HL-60/S4 treated with phorbol 12-myristate 13-acetate at 8.2 ng/mL for 4 days and 3 days (cell line): ENCODE measurements around the gene PSMB5.

Experiments
- in situ Hi-C: fragments of 300-500 bp; cut with MboI; formaldehyde crosslinking; loops from 2 replicates; pipeline ENCODE4 v1.15.0; 2022; ENCODE audit warnings: low sequenced_read_pairs

The PSMB5 gene

DNA sequence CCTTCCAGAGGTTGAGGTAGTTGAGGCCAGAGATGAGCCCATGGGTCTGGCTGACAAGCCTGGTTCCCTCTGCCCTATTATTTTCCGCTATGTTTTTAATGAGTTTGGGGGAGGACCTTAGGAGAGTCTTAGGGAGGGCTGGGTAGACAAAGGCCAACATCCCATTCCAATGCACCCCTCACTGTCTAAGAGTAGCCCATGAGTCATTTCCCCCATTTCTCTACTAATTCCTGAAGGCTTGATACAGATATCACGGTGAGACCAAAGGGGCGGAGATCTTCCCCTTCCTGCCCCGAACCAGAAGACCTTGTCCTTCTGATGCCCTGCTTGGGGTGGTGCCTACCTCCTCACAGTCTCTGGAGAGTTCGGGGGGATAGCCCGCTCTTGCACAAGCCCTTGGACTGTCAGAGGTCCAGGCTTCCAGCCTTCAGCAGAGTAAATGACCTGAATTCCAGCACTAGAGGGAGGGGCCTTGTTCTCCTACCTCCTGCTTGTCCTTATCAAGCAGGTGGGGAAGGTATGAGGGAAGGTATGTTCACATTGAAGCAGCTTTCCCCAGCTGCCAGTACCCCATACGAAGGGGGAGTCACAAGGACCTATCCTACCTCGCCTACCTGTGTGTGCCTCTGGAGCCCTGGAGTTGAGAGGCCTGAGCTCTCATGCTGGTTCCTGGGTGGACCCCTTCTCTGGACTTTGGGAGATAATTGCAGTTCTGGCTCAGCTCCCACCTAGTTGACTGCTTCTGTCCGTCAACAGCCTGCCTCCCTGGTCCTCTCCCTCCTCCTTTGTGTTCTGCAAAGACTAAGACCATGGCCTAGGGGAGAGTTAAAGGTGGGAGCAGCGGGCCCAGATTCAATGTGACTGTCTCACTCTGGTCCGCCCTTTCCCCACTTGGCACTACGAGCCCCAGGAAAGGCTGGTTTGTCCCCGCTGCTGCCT lies 11.0 kb upstream of the PSMB5 start:
- in situ Hi-C loops: no loop called here

- in situ Hi-C loops: no loop called here
Measured at GRCh38 chr14:23044840-23045239, 10.1 kb upstream of the PSMB5 start.

DNA sequence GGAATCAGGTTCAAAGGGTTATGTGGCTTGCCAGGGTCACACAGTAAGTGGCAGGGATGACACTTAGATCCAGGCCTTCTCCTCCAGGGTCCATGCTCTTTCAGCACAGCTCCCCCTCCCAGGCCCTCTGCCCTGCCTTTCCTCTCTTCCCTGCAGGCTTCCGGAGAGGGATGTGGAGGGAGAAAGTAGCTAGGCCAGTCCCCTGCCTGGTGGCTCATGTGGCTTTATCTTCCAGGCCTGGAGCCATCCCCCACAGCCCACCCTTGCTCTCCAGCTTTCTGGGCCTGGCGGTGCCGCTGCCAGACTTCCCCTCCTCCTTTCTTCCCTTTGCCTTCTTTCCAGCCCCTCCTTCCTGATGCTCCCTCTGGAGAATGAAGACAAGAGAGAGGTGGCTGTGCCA lies 9.1 kb upstream of the PSMB5 start:
- in situ Hi-C loops: no loop called here

DNA sequence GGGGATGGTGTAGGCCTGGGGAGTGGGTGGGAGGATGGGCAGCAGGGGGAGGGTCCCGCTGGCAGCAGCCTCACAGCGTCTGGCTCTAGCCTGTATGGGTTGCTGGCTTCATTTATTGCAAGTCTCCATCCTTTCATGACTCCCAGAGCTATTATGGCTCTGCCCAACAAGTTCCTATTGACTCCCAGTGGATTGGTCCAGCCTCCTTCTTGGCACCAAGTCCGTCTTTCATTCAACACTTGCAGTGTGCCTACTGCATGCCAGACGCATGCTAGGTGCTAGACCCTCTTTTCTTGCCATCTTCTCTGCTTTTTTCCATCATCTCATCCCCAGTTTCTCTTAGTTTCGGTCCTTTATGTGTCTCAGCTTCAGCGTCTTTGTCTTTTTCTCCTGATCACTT lies 8.4 kb upstream of the PSMB5 start:
- in situ Hi-C loops: no loop called here

GRCh38 chr14:23042162-23042965 lies 7.7 kb upstream of the PSMB5 start, which contains the start of gene PSMB11:
Gene PSMB11 (plus strand): TSS chr14:23042212. CDS start chr14:23042226, 14 bp downstream.
- in situ Hi-C loops: no loop called here

DNA sequence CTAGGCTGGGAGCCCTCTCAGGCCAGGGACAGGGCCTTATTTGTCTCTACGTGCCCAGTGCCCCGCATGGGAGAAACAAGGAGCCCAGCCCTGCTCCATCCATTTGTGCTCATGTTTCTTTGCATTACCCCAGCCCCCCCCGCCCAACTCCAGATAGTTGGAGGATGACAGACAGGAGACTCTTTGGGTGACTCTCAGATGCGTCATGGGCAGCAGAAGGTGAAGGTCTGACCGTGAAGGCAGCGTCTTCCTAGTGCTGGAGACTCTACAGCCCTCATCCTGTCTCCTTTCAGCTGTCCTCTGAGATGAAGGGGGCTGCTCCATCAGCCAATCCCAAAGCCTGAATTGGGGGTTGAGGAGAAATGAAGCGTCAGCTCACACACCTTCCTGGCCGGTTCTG lies 7.0 kb upstream of the PSMB5 start:
- in situ Hi-C loops: no loop called here

DNA sequence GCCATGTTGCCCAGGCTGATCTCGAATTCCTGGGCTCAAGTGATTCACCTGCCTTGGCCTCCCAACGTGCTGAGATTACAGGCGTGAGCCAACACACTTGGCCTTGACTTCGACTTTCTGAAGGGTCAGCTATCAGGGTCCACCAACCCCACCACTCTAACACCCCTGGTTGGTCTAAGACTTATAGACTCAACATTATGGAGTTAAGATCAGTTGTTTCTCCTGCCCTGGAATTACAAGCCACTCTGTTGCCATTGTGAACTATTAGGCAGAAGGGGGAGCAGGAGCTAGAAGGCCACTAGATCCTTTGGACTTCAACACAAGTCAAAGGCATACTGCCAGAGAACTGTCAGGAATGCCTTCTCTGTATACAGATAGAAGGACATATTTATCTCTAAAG lies 5.4 kb upstream of the PSMB5 start:
- in situ Hi-C loops: no loop called here

DNA sequence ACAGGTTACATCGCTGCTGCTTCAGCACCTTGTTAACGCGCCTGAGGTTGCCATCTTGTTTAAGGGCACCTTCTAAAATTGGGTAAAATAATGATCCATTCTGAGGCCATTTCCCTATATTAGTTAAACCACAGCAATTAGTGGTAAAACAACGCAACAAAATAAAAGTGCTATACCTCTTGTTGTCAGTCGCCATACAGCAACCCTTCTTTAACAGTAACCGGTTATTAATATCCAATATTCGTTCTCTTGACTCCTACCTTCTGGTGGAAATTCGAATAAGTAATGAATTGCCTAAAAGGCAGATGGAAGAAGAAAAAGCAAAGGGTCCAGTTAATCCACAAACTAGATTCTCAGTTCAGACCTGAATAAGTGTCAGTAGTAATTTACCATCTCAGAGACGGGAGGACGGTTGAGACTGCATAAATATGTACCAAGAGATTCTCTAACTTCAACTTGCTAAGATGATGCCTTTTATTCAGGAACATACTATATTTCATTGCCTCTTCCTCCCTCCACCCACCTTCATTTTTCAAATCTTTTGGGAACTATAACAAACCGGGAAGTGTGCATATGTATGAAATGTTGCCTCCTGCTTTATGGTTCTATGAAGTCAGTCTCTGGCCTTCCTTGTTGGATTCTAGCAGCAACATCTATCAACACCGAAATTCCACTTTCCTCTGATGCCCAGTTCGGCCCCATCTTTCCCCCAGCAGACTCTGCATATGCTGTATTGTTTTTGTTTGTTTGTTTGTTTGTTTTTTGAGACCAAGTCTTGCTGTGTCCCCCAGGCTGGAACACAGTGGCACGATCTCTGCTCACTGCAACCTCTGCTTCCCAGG lies 824 bp upstream of the PSMB5 start:
- in situ Hi-C loops: no loop called here

GRCh38 chr14:23033801-23034497 lies 751 bp downstream of the PSMB5 start:
- in situ Hi-C loops: no loop called here

DNA sequence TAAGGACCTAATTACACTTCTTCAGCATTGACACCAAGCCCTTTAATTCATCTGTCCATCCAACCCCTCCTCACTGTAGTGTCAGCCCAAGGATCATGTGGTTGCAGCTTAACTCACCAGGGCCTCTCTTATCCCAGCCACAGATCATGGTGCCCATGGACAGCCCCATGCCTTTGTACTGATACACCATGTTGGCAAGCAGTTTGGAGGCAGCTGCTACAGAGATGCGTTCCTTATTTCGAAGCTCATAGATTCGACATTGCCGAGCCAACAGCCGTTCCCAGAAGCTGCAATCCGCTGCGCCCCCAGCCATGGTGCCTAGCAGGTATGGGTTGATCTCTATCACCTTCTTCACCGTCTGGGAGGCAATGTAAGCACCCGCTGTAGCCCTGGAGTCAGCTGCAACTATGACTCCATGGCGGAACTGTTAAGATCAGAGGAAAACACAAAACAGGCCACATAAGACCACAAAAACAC lies 1.4 kb downstream of the PSMB5 start:
- in situ Hi-C loops: no loop called here

GRCh38 chr14:23030936-23031335 lies 3.8 kb downstream of the PSMB5 start:
- in situ Hi-C loops: no loop called here

GRCh38 chr14:23028799-23029198 lies 5.9 kb downstream of the PSMB5 start:
- in situ Hi-C loops: no loop called here

GRCh38 chr14:23025151-23025814 lies 9.4 kb downstream of the PSMB5 start:
- in situ Hi-C loops: no loop called here

- in situ Hi-C loops: no loop called here
Measured at GRCh38 chr14:23024612-23025075, 10.1 kb downstream of the PSMB5 start.

DNA sequence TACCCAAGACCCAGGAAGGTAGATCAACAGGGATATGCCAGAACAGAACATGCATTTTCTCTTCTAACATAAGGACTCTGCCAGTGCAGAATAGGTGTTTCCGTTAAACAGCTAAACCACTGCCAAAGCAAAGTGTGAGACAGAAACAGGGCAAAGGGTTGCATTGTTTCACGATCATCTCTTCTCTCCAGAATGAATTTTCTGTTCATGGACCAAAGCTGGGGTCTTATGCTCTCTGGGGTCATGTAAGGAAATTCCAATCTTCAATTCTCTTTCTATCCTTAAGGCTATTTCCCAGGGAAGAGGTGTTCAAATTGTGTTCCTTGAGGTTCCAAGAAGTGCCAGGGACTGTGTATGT lies 10.9 kb downstream of the PSMB5 start:
- in situ Hi-C loops: no loop called here

GRCh38 chr14:23023022-23023794 lies 11.5 kb downstream of the PSMB5 start:
- in situ Hi-C loops: no loop called here

DNA sequence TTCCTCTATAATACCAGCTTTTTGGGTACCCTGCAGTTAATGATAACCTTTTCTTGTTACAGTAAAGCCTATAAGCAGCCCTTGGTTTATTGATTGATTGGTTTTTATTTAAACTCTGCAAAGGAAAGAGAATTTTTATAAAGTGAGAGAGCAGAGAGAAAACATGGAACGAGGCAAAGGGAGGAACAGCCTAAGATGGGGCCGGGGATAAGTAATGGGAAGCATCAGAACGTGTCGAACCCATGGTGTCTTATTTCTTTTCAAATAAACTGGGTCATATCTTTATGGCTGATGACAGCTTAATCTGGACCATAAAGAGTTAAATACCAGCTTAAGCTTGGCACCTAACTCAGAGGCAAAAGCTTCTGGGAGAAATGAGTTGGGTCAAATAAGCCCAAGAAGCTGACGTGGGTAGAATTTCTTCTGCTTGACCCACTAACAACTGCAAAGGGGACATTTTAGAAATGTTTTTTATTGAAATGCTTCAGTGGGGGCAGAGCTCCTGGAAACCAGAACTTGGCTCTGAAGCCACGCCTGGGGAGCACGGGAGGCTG lies 12.7 kb downstream of the PSMB5 start:
- in situ Hi-C loops: no loop called here

DNA sequence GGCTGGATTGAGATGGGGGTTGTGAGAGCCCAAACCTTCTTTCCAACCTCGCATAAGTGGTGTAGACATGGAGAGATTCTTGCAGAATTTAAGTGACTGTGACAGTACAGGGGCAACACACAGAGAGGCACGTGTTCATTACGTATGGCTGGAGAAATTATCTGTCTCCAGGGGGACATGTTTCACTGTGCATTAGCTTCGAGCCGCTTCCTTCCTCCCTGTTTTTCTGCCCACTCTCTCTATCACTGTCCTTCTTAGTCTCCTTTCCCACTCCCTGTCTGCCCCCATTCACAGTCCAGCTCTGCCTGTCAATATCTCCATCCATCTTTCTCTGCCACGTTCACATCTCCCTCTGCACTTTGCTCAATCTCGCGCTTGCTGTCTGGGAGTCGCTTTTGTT lies 13.3 kb downstream of the PSMB5 start:
- in situ Hi-C loops: no loop called here
